Small intestine (tissue), 7 donors: ENCODE measurements around the gene MOGAT1. TPM values are rescaled to one million over a fixed set of nuclear protein-coding genes. Genes with fewer than 3 reads are reported as not detected.
"Not testable (repeated sequence)": the region's sequence is repeated elsewhere in the genome, so short reads cannot be mapped to it uniquely, and the experiment has no call there.

ENCODE experiments used
- DNase-seq, 2 donors: peaks; one replicate each; pipeline versions ENCODE4 v3.0.0 to v3.0.0-alpha.2; 2013
- FAIRE-seq: peaks from 2 replicates; lab custom pipeline; 2012; peaks lifted over from hg19 to GRCh38; lab: Jason Lieb, UNC
- H3K27ac ChIP-seq, 3 donors: one replicate each; pipeline ENCODE4 v1.5.1; 2013; ENCODE audit warnings: low read length in 2 of 3, mild to moderate bottlenecking in 2 of 3, control low read depth in 1 of 3, inconsistent platforms in 1 of 3, low read depth in 1 of 3, moderate library complexity in 1 of 3
- H3K27me3 ChIP-seq, 3 donors: one replicate each; pipeline ENCODE4 v1.6.1; 2013; ENCODE audit warnings: low read length in 3 of 3, inconsistent platforms in 1 of 3; ENCODE audit not compliant: control insufficient read depth in 3 of 3, insufficient read depth in 3 of 3
- H3K36me3 ChIP-seq, 3 donors: one replicate each; pipeline ENCODE4 v1.6.1; 2013; ENCODE audit warnings: low read length in 3 of 3, inconsistent platforms in 1 of 3, low read depth in 1 of 3, mild to moderate bottlenecking in 1 of 3, moderate library complexity in 1 of 3; ENCODE audit not compliant: control insufficient read depth in 3 of 3, insufficient read depth in 2 of 3
- H3K4me1 ChIP-seq, 3 donors: one replicate each; pipeline ENCODE4 v1.6.1; 2013; ENCODE audit warnings: low read length in 2 of 3, inconsistent platforms in 1 of 3, low read depth in 1 of 3, mild to moderate bottlenecking in 1 of 3, moderate library complexity in 1 of 3; ENCODE audit not compliant: control insufficient read depth in 3 of 3, insufficient read depth in 2 of 3
- H3K4me3 ChIP-seq, 3 donors: one replicate each; pipeline ENCODE4 v1.5.1; 2013; ENCODE audit warnings: low read length in 3 of 3, control low read depth in 1 of 3, inconsistent platforms in 1 of 3, low read depth in 1 of 3, mild to moderate bottlenecking in 1 of 3, moderate library complexity in 1 of 3
- H3K9me3 ChIP-seq, 2 donors: one replicate each; pipeline ENCODE4 v1.6.1; 2013; ENCODE audit warnings: low read depth in 1 of 2, low read length in 1 of 2; ENCODE audit not compliant: control insufficient read depth in 2 of 2, insufficient read depth in 1 of 2
- WGBS, 3 donors: extraction: QIAGEN DNeasy Blood & Tissue Kit; methylation state at CpG; one replicate each; pipeline ENCODE4 v1.1.7; 2013; 5-methylcytosine and 5-hydroxymethylcytosine counted together
- polyA plus RNA-seq, 4 donors: library from polyadenylated mRNA; stranded (reverse) in 3 of 4; unstranded in 1 of 4; fragments of 200-250 nt in 3 of 4; fragments of 120-200 nt in 1 of 4; gene quantifications; one replicate each; pipeline versions ENCODE4 v1.2.1 to v1.2.3, GENCODE V29; 2013
- donor health status: healthy with polysubstance abuse.
- donor health status: control.
- donor health status: control.
- donor health status: Bipolar disorder and iron deficiency.
- donor health status: healthy.

The MOGAT1 gene
- polyA plus RNA-seq, 4 donors, result 0.07 TPM; not detected in 3

GRCh38 chr2:222754324-222754930, 83.0 kb downstream of the MOGAT1 start:
- Histone ChIP-seq H3K36me3 (no peaks in the 10 kb centered on the region), H3K27ac (no peak overlapping the region), H3K27me3 (no peaks in the 10 kb centered on the region), H3K4me3 (no peak overlapping the region), H3K4me1 (peaks cover 0 to 5% (median 2%) of the 10 kb centered on the region in 3 donors), H3K9me3 (no peaks in the 10 kb centered on the region)
- FAIRE-seq (no peak), DNase-seq (no peak)
- WGBS, 3 donors, result 87 to 100% (median 91%) methylated on average over 1 of the region's 1 CpG

- not testable (repeated sequence) for FAIRE-seq, H3K27me3 ChIP-seq
These were observed 84.1 kb downstream of the MOGAT1 start for GRCh38 chr2:222755593-222755992.

GRCh38 chr2:222756362-222756831, 84.9 kb downstream of the MOGAT1 start:
- no peak overlapping the region for H3K27ac ChIP-seq
- WGBS, 3 donors, result 41 to 72% (median 62%) methylated on average over 3 of the region's 3 CpGs
- no peaks in the 10 kb centered on the region for H3K9me3 ChIP-seq
- H3K27me3 ChIP-seq, result no peaks in the 10 kb centered on the region
- no peak overlapping the region for H3K4me3 ChIP-seq
- FAIRE-seq, result no peak
- peaks cover 0 to 5% (median 2%) of the 10 kb centered on the region in 3 donors for H3K4me1 ChIP-seq
- DNase-seq, result no peak
- H3K36me3 ChIP-seq, result no peaks in the 10 kb centered on the region

More at GRCh38 chr2:222755593-222755992, 84.1 kb downstream of the MOGAT1 start:
- not testable (repeated sequence) for DNase-seq, H3K4me1 ChIP-seq, H3K4me3 ChIP-seq, H3K9me3 ChIP-seq, H3K36me3 ChIP-seq, H3K27ac ChIP-seq
- 78 to 98% (median 84%) methylated on average over 5 of the region's 5 CpGs for WGBS, 3 donors

GRCh38 chr2:222756951-222757650, 85.6 kb downstream of the MOGAT1 start:
- H3K4me3 ChIP-seq, result no peak overlapping the region
- 63 to 70% (median 65%) methylated on average over 5 of the region's 5 CpGs for WGBS, 3 donors
- H3K4me1 ChIP-seq, result peaks cover 0 to 5% (median 2%) of the 10 kb centered on the region in 3 donors
- no peaks in the 10 kb centered on the region for H3K27me3 ChIP-seq
- no peak overlapping the region for H3K27ac ChIP-seq
- DNase-seq, result no peak
- no peaks in the 10 kb centered on the region for H3K9me3 ChIP-seq
- H3K36me3 ChIP-seq, result no peaks in the 10 kb centered on the region
- FAIRE-seq, result no peak

Other genes starting within 250 kb of the MOGAT1 start
- gene SGPP2, start 247.1 kb upstream of the MOGAT1 start, polyA plus RNA-seq, result 10 to 100 TPM in 2 of 4 donors, 1 to 10 TPM in 2; 4.0 to 19.1 (median 8.1) TPM
- gene FARSB, start 15.6 kb upstream of the MOGAT1 start, polyA plus RNA-seq, result 10 to 100 TPM in 3 of 4 donors, 1 to 10 TPM in 1; 9.2 to 31.9 (median 15.9) TPM
- 10 to 100 TPM in 3 of 4 donors, 1 to 10 TPM in 1; 6.0 to 34.0 (median 21.2) TPM for gene ACSL3, start 189.4 kb downstream of the MOGAT1 start, polyA plus RNA-seq